WERI-Rb-1 (cell line): ENCODE data around the gene RHEX.

ENCODE experiments used
- DNase-seq: peaks from one replicate; pipeline ENCODE4 v3.0.0-alpha.2; 2020
- H3K27ac ChIP-seq: fragments of 250-450 bp; sonication (Bioruptor Pico); 2 replicates; pipeline ENCODE4 v1.5.1; 2020; ENCODE audit warnings: mild to moderate bottlenecking, moderate library complexity
- H3K27me3 ChIP-seq: fragments of 250-450 bp; sonication (Bioruptor Pico); 2 replicates; pipeline ENCODE4 v1.5.1; 2021; ENCODE audit warnings: mild to moderate bottlenecking, low read depth, moderate library complexity; ENCODE audit not compliant: insufficient read depth, severe bottlenecking
- H3K36me3 ChIP-seq: fragments of 250-450 bp; sonication (Bioruptor Pico); 2 replicates; pipeline ENCODE4 v1.5.1; 2020; ENCODE audit warnings: mild to moderate bottlenecking, moderate library complexity
- H3K4me3 ChIP-seq: 2 replicates; pipeline ENCODE4 v1.5.1; 2011; ENCODE audit warnings: low read depth, mild to moderate bottlenecking, control low read depth, low read length
- H3K9me3 ChIP-seq: fragments of 250-450 bp; sonication (Bioruptor Pico); 2 replicates; pipeline ENCODE4 v1.5.1; 2021; ENCODE audit warnings: mild to moderate bottlenecking, moderate library complexity; ENCODE audit not compliant: severe bottlenecking
- CTCF ChIP-seq: IDR thresholded peaks from 2 replicates; pipeline ENCODE4 v1.5.1; 2011; ENCODE audit warnings: low read depth, mild to moderate bottlenecking, control low read depth, inconsistent platforms, low read length

Gene RHEX

GRCh38 chr1:206111271-206111927, 58.4 kb downstream of the RHEX start:
- Histone ChIP-seq H3K27ac (no peak overlapping the region), H3K4me3 (no peak overlapping the region), H3K27me3 (peaks cover 88% of the 10 kb centered on the region), H3K9me3 (no peaks in the 10 kb centered on the region), H3K36me3 (no peaks in the 10 kb centered on the region)
- TF ChIP-seq CTCF, result no peak
- no peak for DNase-seq

GRCh38 chr1:206112600-206113301, 59.8 kb downstream of the RHEX start:
- Histone ChIP-seq H3K4me3 (no peak overlapping the region), H3K36me3 (no peaks in the 10 kb centered on the region), H3K27ac (no peak overlapping the region), H3K9me3 (no peaks in the 10 kb centered on the region), H3K27me3 (peaks cover 91% of the 10 kb centered on the region)
- TF ChIP-seq CTCF, result no peak
- no peak for DNase-seq

GRCh38 chr1:206114692-206115640, 62.0 kb downstream of the RHEX start:
- Histone ChIP-seq H3K36me3 (no peaks in the 10 kb centered on the region), H3K27me3 (peaks cover 91% of the 10 kb centered on the region), H3K4me3 (no peak overlapping the region), H3K27ac (no peak overlapping the region), H3K9me3 (peaks cover 6% of the 10 kb centered on the region)
- no peak for TF ChIP-seq CTCF
- no peak for DNase-seq

GRCh38 chr1:206115791-206116190, 62.8 kb downstream of the RHEX start:
- Histone ChIP-seq H3K9me3 (peaks cover 9% of the 10 kb centered on the region), H3K27me3 (peaks cover 84% of the 10 kb centered on the region), H3K4me3 (no peak overlapping the region), H3K27ac (no peak overlapping the region), H3K36me3 (no peaks in the 10 kb centered on the region)
- TF ChIP-seq CTCF, result no peak
- DNase-seq, result no peak

- Histone ChIP-seq H3K36me3 (no peaks in the 10 kb centered on the region), H3K4me3 (no peak overlapping the region), H3K9me3 (peaks cover 13% of the 10 kb centered on the region), H3K27me3 (peaks cover 78% of the 10 kb centered on the region), H3K27ac (no peak overlapping the region)
- no peak for DNase-seq
- no peak for TF ChIP-seq CTCF
These were observed 63.4 kb downstream of the RHEX start for GRCh38 chr1:206116191-206116872.
